GM12874 (cell line): ENCODE data around the gene AIP.

ENCODE experiments used
- CTCF ChIP-seq: IDR thresholded peaks from 2 replicates; pipeline ENCODE4 v1.5.1; 2011; ENCODE audit warnings: low read depth, mild to moderate bottlenecking, control low read depth, low read length, moderate library complexity; ENCODE audit not compliant: insufficient read depth

AIP gene

GRCh38 chr11:67504005-67504949 lies 21.5 kb downstream of the AIP start:
- TF ChIP-seq CTCF: no peak

GRCh38 chr11:67504950-67505581 lies 22.2 kb downstream of the AIP start, which contains the start of gene PITPNM1:
Gene PITPNM1 (minus strand): TSS chr11:67505363. CDS start chr11:67504180, 1,183 bp downstream.
- TF ChIP-seq CTCF: no peak

GRCh38 chr11:67505605-67506396 lies 23.0 kb downstream of the AIP start:
- TF ChIP-seq CTCF: peak; percentile 98

GRCh38 chr11:67506426-67507051 lies 23.7 kb downstream of the AIP start:
- no peak for TF ChIP-seq CTCF

GRCh38 chr11:67507242-67507863 lies 24.5 kb downstream of the AIP start:
- TF ChIP-seq CTCF: no peak

- TF ChIP-seq CTCF: no peak
These were observed 25.1 kb downstream of the AIP start, which contains the start of gene CDK2AP2 for GRCh38 chr11:67507864-67508485. Gene CDK2AP2 (minus strand): TSS chr11:67508162. CDS start chr11:67508082, 80 bp downstream.
